ENCODE results near the gene CLCN6. TPM values are rescaled to one million over a fixed set of nuclear protein-coding genes. Genes with fewer than 3 reads are reported as not detected.

CLCN6 gene
- polyA plus RNA-seq, 1 donor from 2014 or later = 12.5 TPM

DNA sequence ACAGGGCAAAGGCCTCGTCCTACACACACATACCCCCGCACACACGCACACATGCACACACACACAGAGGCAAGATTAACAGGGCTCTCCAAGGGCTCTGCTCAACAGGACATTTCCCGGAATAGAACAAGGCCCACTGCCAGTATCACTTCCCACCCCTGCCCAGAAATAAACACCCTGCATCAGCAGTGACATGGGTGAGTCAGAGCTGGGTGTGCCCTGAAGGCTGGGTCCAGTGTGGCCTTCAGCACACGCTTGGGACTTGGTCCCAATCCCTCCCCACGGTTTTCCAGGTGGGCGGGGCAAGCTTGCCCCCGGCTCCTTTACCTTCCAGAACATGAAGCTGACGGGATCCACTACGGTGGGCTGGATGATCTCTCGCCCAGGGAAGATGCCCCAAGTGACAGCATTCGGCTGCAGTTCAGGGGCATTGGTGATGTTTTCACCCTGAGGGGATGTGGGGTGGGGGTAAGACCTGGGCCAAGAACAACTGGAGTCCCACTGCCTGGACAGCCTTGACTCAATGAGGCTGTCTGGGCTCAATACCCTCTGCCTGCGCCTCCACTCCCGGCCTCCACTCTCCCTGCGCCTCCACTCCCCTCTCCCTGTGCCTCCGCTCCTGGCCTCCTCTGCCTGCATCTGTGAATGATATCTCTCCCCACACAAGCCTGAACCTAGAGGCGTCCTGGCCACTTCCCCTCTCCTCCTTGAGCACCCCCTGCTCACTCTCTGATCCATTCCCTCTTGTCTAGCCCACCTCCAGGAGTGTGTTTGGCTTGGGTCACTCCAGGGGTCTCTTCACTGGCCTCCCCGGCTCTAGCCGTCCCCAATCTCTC, 14.9 kb upstream of the CLCN6 start:
- Histone ChIP-seq H3F3A (ENCODE audit: insufficient read depth, low read length, poor library complexity, severe bottlenecking) (no peaks in the 10 kb centered on the region), H3K4me2 (ENCODE audit: low read length) (no peak overlapping the region), H3K4me3 (ENCODE audit: low read length) (no peak overlapping the region), H3K9me3 (ENCODE audit: low read length) (no peaks in the 10 kb centered on the region), H3K27me3 (ENCODE audit: insufficient read depth, low read depth, low read length) (no peaks in the 10 kb centered on the region), H3K9me2 (ENCODE audit: insufficient read depth, low read length) (no peaks in the 10 kb centered on the region), H2AFZ (ENCODE audit: low read depth, low read length) (no peak overlapping the region), H4K20me1 (ENCODE audit: insufficient read depth) (no peaks in the 10 kb centered on the region), H3K27ac (ENCODE audit: low read length) (no peak overlapping the region), H3K9ac (ENCODE audit: low read length) (no peak overlapping the region), H3K79me2 (replicated peaks; ENCODE audit: insufficient read depth, low read length) (no peaks in the 10 kb centered on the region), H3K36me3 (ENCODE audit: insufficient read depth, low read length) (no peaks in the 10 kb centered on the region)
- TF ChIP-seq, protein P1, sequence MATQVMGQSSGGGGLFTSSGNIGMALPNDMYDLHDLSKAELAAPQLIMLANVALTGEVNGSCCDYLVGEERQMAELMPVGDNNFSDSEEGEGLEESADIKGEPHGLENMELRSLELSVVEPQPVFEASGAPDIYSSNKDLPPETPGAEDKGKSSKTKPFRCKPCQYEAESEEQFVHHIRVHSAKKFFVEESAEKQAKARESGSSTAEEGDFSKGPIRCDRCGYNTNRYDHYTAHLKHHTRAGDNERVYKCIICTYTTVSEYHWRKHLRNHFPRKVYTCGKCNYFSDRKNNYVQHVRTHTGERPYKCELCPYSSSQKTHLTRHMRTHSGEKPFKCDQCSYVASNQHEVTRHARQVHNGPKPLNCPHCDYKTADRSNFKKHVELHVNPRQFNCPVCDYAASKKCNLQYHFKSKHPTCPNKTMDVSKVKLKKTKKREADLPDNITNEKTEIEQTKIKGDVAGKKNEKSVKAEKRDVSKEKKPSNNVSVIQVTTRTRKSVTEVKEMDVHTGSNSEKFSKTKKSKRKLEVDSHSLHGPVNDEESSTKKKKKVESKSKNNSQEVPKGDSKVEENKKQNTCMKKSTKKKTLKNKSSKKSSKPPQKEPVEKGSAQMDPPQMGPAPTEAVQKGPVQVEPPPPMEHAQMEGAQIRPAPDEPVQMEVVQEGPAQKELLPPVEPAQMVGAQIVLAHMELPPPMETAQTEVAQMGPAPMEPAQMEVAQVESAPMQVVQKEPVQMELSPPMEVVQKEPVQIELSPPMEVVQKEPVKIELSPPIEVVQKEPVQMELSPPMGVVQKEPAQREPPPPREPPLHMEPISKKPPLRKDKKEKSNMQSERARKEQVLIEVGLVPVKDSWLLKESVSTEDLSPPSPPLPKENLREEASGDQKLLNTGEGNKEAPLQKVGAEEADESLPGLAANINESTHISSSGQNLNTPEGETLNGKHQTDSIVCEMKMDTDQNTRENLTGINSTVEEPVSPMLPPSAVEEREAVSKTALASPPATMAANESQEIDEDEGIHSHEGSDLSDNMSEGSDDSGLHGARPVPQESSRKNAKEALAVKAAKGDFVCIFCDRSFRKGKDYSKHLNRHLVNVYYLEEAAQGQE (IDR thresholded peaks at IDR 0.05; ENCODE audit: borderline replicate concordance) = no peak
- no peak for TF ChIP-seq SMC3 (conservative IDR thresholded peaks at IDR 0.05; ENCODE audit: poor library complexity)
- no peak for TF ChIP-seq MXI1 (conservative IDR thresholded peaks at IDR 0.05; ENCODE audit: poor library complexity, severe bottlenecking)
- TF ChIP-seq POLR2AphosphoS5 (IDR thresholded peaks at IDR 0.05) = no peak
- no peak for TF ChIP-seq TAF1 (IDR thresholded peaks at IDR 0.05; ENCODE audit: low read depth)
- no peak for TF ChIP-seq RAD21 (conservative IDR thresholded peaks at IDR 0.05)
- TF ChIP-seq CTCF (IDR thresholded peaks at IDR 0.05; ENCODE audit: poor library complexity, severe bottlenecking) = no peak
- TF ChIP-seq EP300 (conservative IDR thresholded peaks at IDR 0.05; ENCODE audit: poor library complexity, severe bottlenecking) = no peak
- TF ChIP-seq EZH2 (IDR thresholded peaks at IDR 0.05; ENCODE audit: borderline replicate concordance, insufficient read depth, low read length, poor library complexity, severe bottlenecking) = no peak

DNA sequence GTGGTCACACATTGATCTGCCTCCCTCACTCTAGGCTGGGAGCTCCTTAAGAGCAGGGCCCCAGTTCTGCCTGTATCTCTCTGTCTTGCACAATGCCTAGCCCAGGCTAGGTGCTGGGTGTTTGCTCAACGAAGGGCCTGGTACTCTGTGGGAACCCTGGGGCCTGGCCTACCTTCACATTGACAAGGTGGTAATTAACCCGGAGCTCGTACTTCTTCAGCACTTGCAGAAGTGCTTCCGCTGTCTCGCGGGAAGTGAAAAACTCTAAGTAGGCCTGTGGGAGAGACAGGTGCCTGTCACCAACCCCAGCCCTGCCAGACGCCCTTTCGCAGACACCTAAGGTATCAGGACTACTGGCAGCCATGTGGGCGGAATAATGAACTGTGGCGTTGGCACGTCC, 13.9 kb upstream of the CLCN6 start:
- no peak overlapping the region for H3K9ac ChIP-seq (ENCODE audit: low read length)
- no peak overlapping the region for H3K4me3 ChIP-seq (ENCODE audit: low read length)
- H3K27me3 ChIP-seq (ENCODE audit: insufficient read depth, low read depth, low read length) = no peaks in the 10 kb centered on the region
- no peaks in the 10 kb centered on the region for H3K79me2 ChIP-seq (replicated peaks; ENCODE audit: insufficient read depth, low read length)
- no peak overlapping the region for H3K27ac ChIP-seq (ENCODE audit: low read length)
- no peak overlapping the region for H2AFZ ChIP-seq (ENCODE audit: low read depth, low read length)
- no peaks in the 10 kb centered on the region for H3K9me2 ChIP-seq (ENCODE audit: insufficient read depth, low read length)
- H4K20me1 ChIP-seq (ENCODE audit: insufficient read depth) = no peaks in the 10 kb centered on the region
- no peak for TF ChIP-seq EZH2 (IDR thresholded peaks at IDR 0.05; ENCODE audit: borderline replicate concordance, insufficient read depth, low read length, poor library complexity, severe bottlenecking)
- H3K4me2 ChIP-seq (ENCODE audit: low read length) = no peak overlapping the region
- H3F3A ChIP-seq (ENCODE audit: insufficient read depth, low read length, poor library complexity, severe bottlenecking) = no peaks in the 10 kb centered on the region
- H3K36me3 ChIP-seq (ENCODE audit: insufficient read depth, low read length) = no peaks in the 10 kb centered on the region
- no peaks in the 10 kb centered on the region for H3K9me3 ChIP-seq (ENCODE audit: low read length)
